ENCODE results near the gene ABLIM2.

The ABLIM2 gene

DNA sequence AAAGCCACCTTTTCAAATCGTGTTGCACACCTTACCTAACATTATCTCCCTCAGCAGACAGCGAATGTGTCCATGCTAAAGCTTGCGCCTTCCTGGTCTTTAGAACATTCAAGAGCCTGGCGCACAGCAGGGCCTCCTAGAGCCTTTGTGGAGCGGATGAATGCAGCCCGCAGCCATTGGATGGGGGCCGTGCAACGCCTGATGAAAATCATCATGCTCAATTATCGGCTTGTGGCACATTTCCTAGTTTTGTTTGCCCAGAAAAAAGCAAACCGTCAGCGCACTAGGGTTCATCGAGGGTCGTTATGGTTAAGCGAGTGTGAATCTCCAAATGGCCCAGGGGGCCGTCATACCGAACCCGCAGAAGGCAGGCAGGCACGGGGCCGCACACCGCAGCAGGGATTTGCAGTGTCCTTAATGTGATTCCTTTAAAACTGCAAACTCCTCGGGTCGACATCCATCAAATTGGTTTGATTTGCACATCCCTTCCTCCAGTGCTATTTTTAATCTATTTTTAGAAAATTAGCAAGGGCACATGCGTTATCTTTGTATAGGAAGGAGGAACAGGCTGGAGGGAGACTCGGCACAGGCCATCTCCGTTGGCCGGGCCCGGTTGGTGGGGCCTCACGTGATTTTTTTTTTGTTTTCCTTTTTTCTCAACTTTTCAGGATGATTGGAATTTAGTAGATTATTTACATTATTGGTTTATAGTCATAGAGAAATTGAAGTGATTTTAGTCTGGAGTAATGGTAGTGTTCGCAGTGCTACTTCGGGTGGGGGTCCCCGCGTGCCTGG lies 53.1 kb downstream of the ABLIM2 start:
- DNase-seq (ENCODE audit: low read depth in 4 of 4, low spot score in 1 of 4), result no peak

DNA sequence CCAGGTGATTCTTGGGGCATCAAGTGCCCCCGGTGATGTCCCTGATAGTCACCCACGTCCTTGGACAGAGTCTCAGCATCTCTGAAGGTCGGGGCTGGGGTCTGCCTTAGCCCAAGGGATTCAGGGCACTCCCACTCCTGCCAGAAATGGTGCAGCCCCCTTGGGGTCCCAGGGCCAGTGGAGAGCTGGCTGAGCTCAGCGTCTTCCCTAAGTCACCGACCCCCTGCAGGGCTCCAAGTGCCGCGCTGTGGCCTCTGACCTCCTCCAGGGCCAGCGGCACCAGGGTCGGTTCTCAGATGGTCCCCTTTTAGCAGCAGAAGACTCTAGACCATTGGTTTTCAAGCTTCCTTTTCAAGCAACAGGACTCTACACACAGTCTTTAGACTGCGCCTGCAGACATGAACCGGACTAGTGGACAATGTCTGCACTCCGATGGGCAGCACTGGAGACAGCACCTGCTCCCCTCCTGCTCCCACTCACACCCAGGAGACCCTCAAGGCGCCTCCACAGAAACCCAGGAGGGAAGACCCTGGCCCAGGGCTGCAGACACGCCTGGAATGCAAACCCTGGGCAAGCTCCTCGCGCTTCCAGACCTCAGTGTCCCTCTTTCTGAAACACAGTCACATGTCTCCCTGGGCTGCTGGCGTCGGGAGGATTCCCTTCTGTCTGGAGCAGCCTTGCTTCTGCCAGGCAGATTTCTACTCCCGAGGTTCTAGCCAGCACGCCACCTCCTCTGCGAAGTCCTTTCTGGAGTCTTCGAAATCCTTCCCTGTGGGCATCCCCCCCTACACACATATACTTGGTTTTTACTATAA lies 53.9 kb downstream of the ABLIM2 start:
- DNase-seq (ENCODE audit: low read depth in 4 of 4, low spot score in 1 of 4), result no peak

GRCh38 chr4:8103421-8104390 lies 54.9 kb downstream of the ABLIM2 start:
- no peak for DNase-seq (ENCODE audit: low read depth in 4 of 4, low spot score in 1 of 4)

DNA sequence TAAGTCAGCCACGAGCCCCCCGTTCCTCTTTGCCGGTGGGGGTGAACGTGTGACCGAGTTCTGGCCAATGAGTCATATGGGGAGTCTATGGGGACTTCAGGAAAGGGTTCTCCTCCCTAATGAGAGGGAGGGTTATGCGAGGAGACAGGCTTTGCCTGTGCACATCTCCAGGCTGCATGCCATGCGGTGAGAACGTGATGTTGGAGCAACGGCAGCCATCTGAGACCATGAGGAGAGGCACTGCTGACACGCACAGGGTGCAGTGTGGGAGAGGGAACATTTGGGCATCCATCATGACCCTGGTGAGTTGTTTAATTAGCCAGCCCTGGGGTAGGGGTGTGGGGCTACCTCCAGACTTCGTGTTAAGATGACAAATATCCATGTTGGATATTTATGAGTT lies 55.8 kb downstream of the ABLIM2 start:
- no peak for DNase-seq (ENCODE audit: low read depth in 4 of 4, low spot score in 1 of 4)

DNA sequence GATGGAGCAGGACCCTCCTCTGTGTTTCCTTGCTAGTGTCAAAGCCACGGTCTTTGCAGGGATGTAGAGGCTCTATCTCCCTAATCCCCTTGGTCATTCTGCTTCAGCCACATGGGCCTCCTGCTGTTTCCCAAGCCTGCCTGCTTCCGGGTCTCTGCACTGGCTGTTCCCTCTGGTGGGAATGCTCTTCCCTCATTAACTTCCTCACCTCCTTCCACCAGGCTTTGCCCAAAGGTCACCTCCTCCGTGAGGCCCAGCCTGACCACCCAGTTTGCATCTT lies 56.6 kb downstream of the ABLIM2 start:
- no peak for DNase-seq (ENCODE audit: low read depth in 4 of 4, low spot score in 1 of 4)

DNA sequence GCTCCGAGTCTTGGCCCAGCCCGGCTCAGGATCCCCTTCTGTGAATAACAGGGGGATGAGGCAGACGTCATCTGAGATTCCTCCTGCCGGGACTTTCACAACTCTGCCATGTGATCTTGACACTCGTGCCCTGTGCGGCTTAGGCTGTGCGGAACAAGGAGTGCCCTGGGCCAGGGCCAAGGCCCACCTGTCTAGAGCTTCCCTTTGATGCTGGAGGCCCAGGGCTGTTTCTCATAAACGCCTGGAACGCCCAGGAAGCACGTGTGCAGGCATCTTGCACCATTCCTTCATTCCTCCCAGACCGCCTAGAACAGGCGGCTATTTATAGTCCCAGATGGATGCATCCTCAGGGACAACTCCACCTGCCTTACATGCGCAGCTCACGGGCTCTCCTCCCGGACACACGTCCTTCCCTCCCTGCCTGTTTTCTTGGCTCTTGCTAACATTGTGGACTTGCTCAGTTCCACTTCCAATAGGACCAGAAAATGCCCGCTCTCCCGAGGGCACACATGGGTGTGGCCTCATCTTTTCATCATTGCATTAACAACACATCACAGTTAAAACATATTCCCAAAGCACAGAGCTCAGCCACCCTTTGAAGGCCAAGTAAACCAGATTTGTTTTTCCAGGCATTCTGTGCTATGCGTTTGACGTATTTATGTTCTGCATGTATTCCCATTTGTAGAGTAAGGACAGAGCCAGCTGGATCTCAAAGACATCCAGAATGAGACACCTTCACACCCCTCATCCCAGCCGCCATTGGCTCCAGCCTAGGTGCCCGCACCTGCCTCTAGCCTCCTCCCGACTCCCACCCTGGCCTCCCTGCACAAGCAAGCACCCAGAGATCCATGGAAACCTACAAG lies 57.2 kb downstream of the ABLIM2 start:
- DNase-seq (ENCODE audit: low read depth in 4 of 4, low spot score in 1 of 4), result no peak

GRCh38 chr4:8099981-8100464 lies 58.6 kb downstream of the ABLIM2 start:
- no peak for DNase-seq (ENCODE audit: low read depth in 4 of 4, low spot score in 1 of 4)

GRCh38 chr4:8098506-8098905 lies 60.1 kb downstream of the ABLIM2 start:
- DNase-seq (ENCODE audit: low read depth in 4 of 4, low spot score in 1 of 4), result no peak

DNA sequence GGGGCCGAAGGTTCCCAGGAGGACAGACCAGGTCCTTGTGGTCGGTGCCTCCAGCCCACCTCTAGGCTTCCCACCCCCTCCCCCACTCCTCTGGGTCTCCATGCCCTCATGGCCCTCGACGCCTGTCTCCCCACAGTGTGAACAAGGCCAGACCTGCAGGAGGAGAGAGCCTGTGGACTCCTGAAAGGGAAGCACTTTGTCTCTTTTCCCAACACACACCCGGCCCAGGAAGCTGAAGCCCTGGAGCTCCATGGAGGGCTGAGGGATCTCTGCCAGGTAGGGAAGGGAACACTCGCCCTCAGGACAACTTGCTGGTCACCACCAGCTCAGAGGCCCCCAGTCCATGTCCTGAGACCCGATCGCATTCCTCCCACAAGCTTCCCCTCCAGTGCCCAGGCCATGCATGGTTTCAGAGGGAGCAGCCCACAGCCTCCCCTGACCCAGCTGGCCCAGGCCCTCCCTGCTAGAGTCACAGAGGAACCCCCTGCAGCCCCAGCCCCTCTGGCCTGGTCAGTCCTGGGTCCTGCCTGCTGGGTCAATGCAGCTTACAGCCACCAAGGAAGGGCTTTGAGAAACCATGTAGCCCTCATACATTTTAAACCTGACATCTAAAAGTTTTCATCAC lies 60.8 kb downstream of the ABLIM2 start:
- no peak for DNase-seq (ENCODE audit: low read depth in 4 of 4, low spot score in 1 of 4)

- no peak for DNase-seq (ENCODE audit: low read depth in 4 of 4, low spot score in 1 of 4)
Observed at GRCh38 chr4:8097141-8097541, 61.5 kb downstream of the ABLIM2 start.

DNA sequence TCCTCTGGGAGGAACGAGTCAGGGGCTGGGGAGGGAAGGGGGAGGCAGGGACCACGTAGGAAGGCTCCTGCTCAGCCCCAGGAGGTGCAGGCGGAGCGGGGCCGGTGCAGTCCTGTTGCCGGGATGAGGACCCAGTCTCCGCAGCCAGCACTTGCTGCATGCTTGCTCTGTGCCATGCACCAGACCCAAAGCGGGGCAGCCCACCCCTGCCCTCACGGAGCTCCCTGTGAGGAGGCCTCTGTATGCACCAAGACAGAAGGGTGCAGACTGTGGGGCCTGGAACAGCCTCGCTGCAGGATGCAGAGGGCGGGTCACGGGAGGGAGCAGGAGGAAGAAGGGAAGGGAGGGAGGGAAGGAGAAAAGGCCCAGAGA lies 61.9 kb downstream of the ABLIM2 start:
- DNase-seq (ENCODE audit: low read depth in 4 of 4, low spot score in 1 of 4), result no peak

GRCh38 chr4:8095956-8096689 lies 62.5 kb downstream of the ABLIM2 start:
- no peak for DNase-seq (ENCODE audit: low read depth in 4 of 4, low spot score in 1 of 4)

GRCh38 chr4:8093587-8094274 lies 64.9 kb downstream of the ABLIM2 start:
- DNase-seq (ENCODE audit: low read depth in 4 of 4, low spot score in 1 of 4), result no peak

DNA sequence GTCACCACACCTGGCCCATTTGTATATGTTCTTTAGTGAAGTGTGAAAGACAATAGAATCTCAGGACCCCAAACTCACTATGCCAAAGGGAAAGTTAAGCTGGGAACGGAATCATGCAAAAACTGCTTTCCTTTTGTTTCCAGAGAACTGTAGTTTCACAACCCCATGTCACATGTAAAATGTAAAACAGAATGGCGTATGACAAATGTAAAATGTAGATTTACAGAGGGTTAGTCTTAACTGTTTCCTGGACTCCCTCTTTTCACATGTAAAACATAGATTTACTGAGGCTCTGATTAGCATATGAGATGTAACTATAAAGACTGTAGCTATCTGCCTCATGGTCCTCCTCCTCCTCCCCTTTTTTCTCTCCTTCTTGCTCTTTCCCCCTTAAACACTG lies 66.3 kb downstream of the ABLIM2 start:
- DNase-seq (ENCODE audit: low read depth in 4 of 4, low spot score in 1 of 4), result no peak

GRCh38 chr4:8090744-8091301 lies 67.8 kb downstream of the ABLIM2 start:
- DNase-seq (ENCODE audit: low read depth in 4 of 4, low spot score in 1 of 4), result no peak

DNA sequence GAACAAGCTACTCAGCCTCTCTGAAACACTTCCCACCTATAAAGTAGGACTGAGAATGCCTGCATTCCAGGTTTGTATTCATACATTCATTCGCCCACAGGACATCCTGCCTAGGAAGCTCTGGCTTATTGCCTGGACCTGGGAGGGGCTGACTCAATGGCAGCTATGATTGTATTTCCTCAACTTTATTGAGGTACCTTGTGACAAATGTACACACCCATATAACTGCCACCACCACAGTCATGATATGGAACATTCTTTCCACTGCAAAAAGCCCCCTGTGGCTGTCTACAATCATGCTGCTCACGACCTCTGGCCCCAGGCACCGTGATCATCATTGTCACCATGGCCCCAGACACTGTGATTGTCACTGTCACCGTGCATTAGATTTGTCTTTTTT lies 68.3 kb downstream of the ABLIM2 start:
- DNase-seq (ENCODE audit: low read depth in 4 of 4, low spot score in 1 of 4), result no peak

- no peak for DNase-seq (ENCODE audit: low read depth in 4 of 4, low spot score in 1 of 4)
Observed at GRCh38 chr4:8089862-8090261, 68.8 kb downstream of the ABLIM2 start.

DNA sequence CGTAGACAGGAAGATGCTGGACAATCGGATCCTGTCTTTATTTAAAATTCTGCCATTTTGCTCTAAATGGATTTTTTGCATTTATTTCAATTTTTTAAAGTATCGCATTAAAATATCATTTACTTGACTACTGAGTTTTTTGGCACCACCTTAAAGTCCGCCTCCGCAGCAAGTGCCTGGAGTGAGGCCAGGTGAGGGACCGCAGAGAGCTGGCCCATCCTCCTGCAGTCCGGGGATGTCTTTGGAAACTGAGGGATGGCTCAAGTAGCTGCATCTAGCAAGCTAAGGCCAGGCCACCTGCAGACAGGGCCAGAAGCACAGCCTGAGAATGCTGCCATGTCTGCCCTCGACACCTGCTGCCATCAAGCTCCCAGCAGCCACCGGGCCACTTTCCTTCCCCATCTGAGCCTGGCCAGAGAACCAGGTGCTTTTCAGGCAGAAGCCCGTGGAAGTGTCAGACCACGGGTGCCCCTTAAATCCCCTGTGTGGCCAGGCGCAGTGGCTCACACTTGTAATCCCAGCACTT lies 69.6 kb downstream of the ABLIM2 start:
- no peak for DNase-seq (ENCODE audit: low read depth in 4 of 4, low spot score in 1 of 4)

Data from stimulated activated CD4-positive, alpha-beta T cell treated with anti-CD3 and anti-CD28 coated beads, Interleukin-1b, Interleukin-23, amount 100 ng/mL, for 24 hours (primary cell).